Upper lobe of left lung (tissue), 6 donors: ENCODE results near the gene PNMT. TPM values are rescaled to one million over a fixed set of nuclear protein-coding genes. Genes with fewer than 3 reads are reported as not detected.

Experiments
- ATAC-seq, 2 donors: fragments of 200-7000 bp; cut with Tn5 transposase; one replicate each; pipeline ENCODE4 v1.9.1; 2022; ENCODE audit warnings: mild to moderate bottlenecking in 2 of 2, moderate library complexity in 2 of 2; ENCODE audit not compliant: low FRiP score in 2 of 2
- DNase-seq, 2 donors: peaks; one replicate each; pipeline ENCODE4 v3.0.0-alpha.2; 2019 to 2020
- H3K27ac ChIP-seq, 4 donors: fragments of 200-600 bp; sonication (generic); one replicate each; pipeline ENCODE4 v1.5.1; 2016 to 2019
- H3K27me3 ChIP-seq, 4 donors: fragments of 200-600 bp; sonication (generic); one replicate each; pipeline ENCODE4 v1.5.1; 2017 to 2019
- H3K36me3 ChIP-seq, 4 donors: fragments of 200-600 bp; sonication (generic); one replicate each; pipeline ENCODE4 v1.5.1; 2016 to 2019
- H3K4me1 ChIP-seq, 4 donors: fragments of 200-600 bp; sonication (generic); one replicate each; pipeline ENCODE4 v1.5.1; 2018 to 2019
- H3K4me3 ChIP-seq, 4 donors: fragments of 200-600 bp; sonication (generic); one replicate each; pipeline ENCODE4 v1.5.1; 2017 to 2019; ENCODE audit warnings: mild to moderate bottlenecking in 2 of 4, moderate library complexity in 1 of 4
- H3K9me3 ChIP-seq, 4 donors: fragments of 200-600 bp; sonication (generic); one replicate each; pipeline ENCODE4 v1.5.1; 2018 to 2019
- CTCF ChIP-seq, 6 experiments: fragments of 450-650 bp in 4 of 6; fragments of 200-600 bp in 2 of 6; sonication (generic) in 2 of 6; IDR thresholded peaks; one replicate each; pipeline ENCODE4 v1.5.1; 2016 to 2019; ENCODE audit warnings: antibody characterized with exemption in 6 of 6
- EP300 ChIP-seq, 4 donors: sonication (generic); formaldehyde crosslinking; IDR thresholded peaks; one replicate each; pipeline ENCODE4 v1.5.1; 2017; ENCODE audit warnings: antibody characterized with exemption in 4 of 4, control low read depth in 2 of 4
- POLR2A ChIP-seq, 4 donors: fragments of 450-650 bp; IDR thresholded peaks; one replicate each; pipeline ENCODE4 v1.5.1; 2016 to 2017; ENCODE audit warnings: antibody characterized with exemption in 4 of 4, mild to moderate bottlenecking in 2 of 4
- POLR2AphosphoS5 ChIP-seq, 2 donors: sonication (generic); formaldehyde crosslinking; IDR thresholded peaks; one replicate each; pipeline ENCODE4 v1.5.1; 2017; ENCODE audit warnings: antibody characterized with exemption in 2 of 2
- WGBS, 2 donors: methylation state at CpG; one replicate each; pipeline ENCODE4 v1.1.5; 2017 to 2018; 5-methylcytosine and 5-hydroxymethylcytosine counted together
- total RNA-seq, 6 donors: library from RNA; depleted of rRNA in 4 of 6; stranded (reverse); fragments of >200 nt in 4 of 6; gene quantifications; one replicate each; pipeline versions ENCODE4 v1.1.0 to v1.2.1, GENCODE V29; 2016 to 2021
- donor health status: DM: no; HTN: no; CAD: no; lungs with moderate emphysema.
- donor health status: DM: no; HTN: yes; CAD: no; lungs with severe emphysema.

Gene PNMT
- total RNA-seq, 6 donors from 2014 or later = 3.1 to 21.3 (median 7.0) TPM

- peak in 1 of 2 donors; percentile 82 for DNase-seq
Measured at GRCh38 chr17:39699818-39700147, 31.5 kb downstream of the PNMT start, which contains the start of gene ERBB2. TSS of gene ERBB2 (plus strand) at chr17:39700064. CDS start at chr17:39700239, 175 bp downstream.

DNA sequence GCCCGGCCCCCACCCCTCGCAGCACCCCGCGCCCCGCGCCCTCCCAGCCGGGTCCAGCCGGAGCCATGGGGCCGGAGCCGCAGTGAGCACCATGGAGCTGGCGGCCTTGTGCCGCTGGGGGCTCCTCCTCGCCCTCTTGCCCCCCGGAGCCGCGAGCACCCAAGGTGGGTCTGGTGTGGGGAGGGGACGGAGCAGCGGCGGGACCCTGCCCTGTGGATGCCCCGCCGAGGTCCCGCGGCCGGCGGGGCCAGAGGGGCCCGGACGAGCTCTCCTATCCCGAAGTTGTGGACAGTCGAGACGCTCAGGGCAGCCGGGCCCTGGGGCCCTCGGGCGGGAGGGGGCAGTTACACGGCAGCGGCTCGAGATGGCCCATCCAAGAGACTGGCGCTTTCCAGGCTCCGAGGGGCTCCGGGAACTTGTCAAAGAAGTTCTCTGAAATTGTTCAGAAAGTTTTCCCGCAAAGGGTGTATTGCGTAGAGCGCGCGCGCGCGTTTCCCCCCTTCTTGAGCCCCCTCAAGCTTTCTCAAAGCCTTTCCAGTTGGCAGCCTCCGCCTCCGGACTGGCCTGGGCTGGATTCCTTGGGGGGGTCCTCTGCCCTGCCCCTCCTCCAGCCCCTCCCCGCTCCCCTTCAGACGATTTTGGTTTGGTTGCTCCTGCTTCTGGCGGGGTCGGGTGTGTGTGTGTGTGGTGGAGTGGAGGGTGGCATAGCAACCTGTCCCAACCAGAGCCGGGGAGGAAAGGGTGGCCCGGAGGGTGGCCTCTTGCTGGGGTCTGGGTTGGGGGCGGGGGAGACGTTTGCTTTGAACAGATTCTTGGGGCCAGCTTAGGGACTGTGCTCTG lies 32.1 kb downstream of the PNMT start:
- Histone ChIP-seq H3K27ac (peak overlapping the region; percentile 86 to 91 (median 88)), H3K27me3 (no peaks in the 10 kb centered on the region), H3K36me3 (no peaks in the 10 kb centered on the region), H3K4me3 (peak overlapping the region; percentile 65 to 94 (median 88)), H3K9me3 (no peaks in the 10 kb centered on the region), H3K4me1 (peaks cover 13 to 54% (median 38%) of the 10 kb centered on the region in 4 donors)
- 2 to 5% methylated on average over 26 to 45 of the region's 57 CpGs for WGBS, 2 donors
- peak; percentile 35 to 67 for ATAC-seq
- peak in 1 of 2 donors; percentile 88 for DNase-seq
- TF ChIP-seq EP300 (IDR thresholded peaks at IDR 0.05) (no peak), POLR2AphosphoS5 (IDR thresholded peaks at IDR 0.05) (no peak), POLR2A (IDR thresholded peaks at IDR 0.05) (no peak), CTCF (IDR thresholded peaks at IDR 0.05) (no peak)

More at GRCh38 chr17:39699818-39700147, 31.5 kb downstream of the PNMT start, which contains the start of gene ERBB2:
- peaks cover 13 to 48% (median 33%) of the 10 kb centered on the region in 4 donors for H3K4me1 ChIP-seq
- TF ChIP-seq POLR2A (IDR thresholded peaks at IDR 0.05) = peak in 2 of 4 donors; percentile 26 to 73
- peak in 1 of 2 donors; percentile 77 for TF ChIP-seq POLR2AphosphoS5 (IDR thresholded peaks at IDR 0.05)
- no peak for TF ChIP-seq EP300 (IDR thresholded peaks at IDR 0.05)
- no peak for TF ChIP-seq CTCF (IDR thresholded peaks at IDR 0.05)
- no peaks in the 10 kb centered on the region for H3K27me3 ChIP-seq
- peak within 1 kb of the TSS; percentile 65 to 94 (median 88) for H3K4me3 ChIP-seq
- no peaks in the 10 kb centered on the region for H3K36me3 ChIP-seq
- peak within 1 kb of the TSS; percentile 86 to 91 (median 88) for H3K27ac ChIP-seq
- peak; percentile 80 to 91 for ATAC-seq
- 6 to 17% methylated on average over 11 to 19 of the region's 20 CpGs for WGBS, 2 donors
- no peaks in the 10 kb centered on the region for H3K9me3 ChIP-seq

DNA sequence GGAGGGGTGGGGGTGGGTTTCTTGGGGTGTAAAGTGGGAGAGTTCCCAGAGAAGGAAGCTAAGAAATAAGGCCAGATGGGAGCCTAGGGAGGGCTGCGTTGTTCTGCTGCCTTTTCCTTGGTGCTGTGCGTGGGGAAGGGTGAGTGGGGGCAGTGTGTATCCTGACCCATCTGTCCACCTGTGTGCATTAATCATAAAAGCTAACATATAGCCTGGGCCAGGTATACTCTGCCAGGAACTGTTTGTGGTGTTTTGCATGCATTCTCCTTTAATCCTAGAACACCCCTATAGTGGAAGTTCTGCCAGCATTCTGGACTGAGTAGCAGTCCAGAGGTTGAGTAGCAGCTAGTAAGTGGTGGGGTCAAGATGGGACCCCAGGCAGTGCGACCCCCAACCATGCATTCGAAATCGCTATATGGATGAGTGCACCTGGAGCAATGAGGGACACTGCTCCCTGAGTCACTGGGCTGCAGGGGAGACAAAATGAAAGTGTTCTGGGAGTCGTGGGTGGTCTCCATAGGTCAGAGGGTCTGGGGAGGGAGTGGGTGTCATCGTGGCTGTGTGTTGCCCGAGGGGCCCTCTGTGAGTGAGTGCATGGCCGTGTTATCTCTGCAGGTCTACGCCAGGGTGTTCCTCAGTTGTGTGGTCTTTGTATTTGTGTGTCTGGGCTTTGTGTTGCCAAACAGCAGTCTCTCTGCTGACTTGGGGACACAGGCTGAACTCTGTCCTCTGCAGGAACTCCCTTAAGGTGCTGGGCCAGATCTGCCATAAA lies 32.9 kb downstream of the PNMT start:
- H3K9me3 ChIP-seq = no peaks in the 10 kb centered on the region
- TF ChIP-seq CTCF (IDR thresholded peaks at IDR 0.05) (no peak), EP300 (IDR thresholded peaks at IDR 0.05) (no peak), POLR2AphosphoS5 (IDR thresholded peaks at IDR 0.05) (no peak), POLR2A (IDR thresholded peaks at IDR 0.05) (no peak)
- H3K36me3 ChIP-seq = no peaks in the 10 kb centered on the region
- peaks cover 13 to 59% (median 42%) of the 10 kb centered on the region in 4 donors for H3K4me1 ChIP-seq
- peak overlapping the region in 2 of 4 donors; percentile 86 to 89 for H3K27ac ChIP-seq
- WGBS, 2 donors = 54 to 61% methylated on average over 7 to 10 of the region's 10 CpGs
- peak overlapping the region; percentile 65 to 94 (median 88) for H3K4me3 ChIP-seq
- ATAC-seq (no peak), DNase-seq (no peak)
- no peaks in the 10 kb centered on the region for H3K27me3 ChIP-seq

- Histone ChIP-seq H3K4me1 (peaks cover 19 to 66% (median 49%) of the 10 kb centered on the region in 4 donors), H3K27ac (peak overlapping the region in 2 of 4 donors; percentile 29 to 89), H3K27me3 (no peaks in the 10 kb centered on the region), H3K4me3 (peak overlapping the region in 2 of 4 donors; percentile 91 to 94), H3K36me3 (peaks cover 0 to 2% (median 0%) of the 10 kb centered on the region in 4 donors), H3K9me3 (no peaks in the 10 kb centered on the region)
- ATAC-seq (no peak), DNase-seq (no peak)
- TF ChIP-seq POLR2A (IDR thresholded peaks at IDR 0.05) = no peak
- TF ChIP-seq POLR2AphosphoS5 (IDR thresholded peaks at IDR 0.05) = no peak
- TF ChIP-seq EP300 (IDR thresholded peaks at IDR 0.05) = no peak
- TF ChIP-seq CTCF (IDR thresholded peaks at IDR 0.05) = no peak
- 74 to 80% methylated on average over 3 to 4 of the region's 4 CpGs for WGBS, 2 donors
Measured at GRCh38 chr17:39701784-39702422, 33.6 kb downstream of the PNMT start.
